Measurements from ENCODE around the gene ST6GALNAC6. TPM values are rescaled to one million over a fixed set of nuclear protein-coding genes. Genes with fewer than 3 reads are reported as not detected.
A peak's percentile ranks its signal among the peaks of the same experiment; 100 is the strongest.

ST6GALNAC6 gene
- total and polyA plus RNA-seq, 4 donors: 28.3 to 59.8 (median 48.6) TPM

- Histone ChIP-seq H3K27ac (ENCODE audit: low read depth in 1 of 2, low read length in 1 of 2) (peak overlapping the region in 1 of 2 donors; percentile 37), H3K9me3 (ENCODE audit: control insufficient read depth in 4 of 4, insufficient read depth in 3 of 4, low read length in 3 of 4) (no peaks in the 10 kb centered on the region), H3K27me3 (ENCODE audit: control insufficient read depth in 3 of 3, insufficient read depth in 3 of 3, low read length in 2 of 3) (no peaks in the 10 kb centered on the region), H3K4me3 (no peak overlapping the region), H3K4me1 (ENCODE audit: control insufficient read depth in 5 of 5, insufficient read depth in 5 of 5, low read length in 5 of 5) (peaks cover 0 to 24% (median 14%) of the 10 kb centered on the region in 5 donors), H3K9ac (ENCODE audit: insufficient read depth in 1 of 2, low read length in 2 of 2) (no peak overlapping the region), H3K36me3 (ENCODE audit: control insufficient read depth in 4 of 4, insufficient read depth in 4 of 4, low read length in 4 of 4) (peaks cover 2 to 36% (median 4%) of the 10 kb centered on the region in 4 donors)
- no peak for TF ChIP-seq CTCF (IDR thresholded peaks at IDR 0.05; ENCODE audit: control extremely low read depth, extremely low read depth)
- DNase-seq (peak in 1 of 3 donors; percentile 37), ATAC-seq (ENCODE audit: insufficient read depth, low FRiP score) (no peak)
- WGBS, 2 donors: 61 to 76% methylated on average over 6 of the region's 6 CpGs
Observed at GRCh38 chr9:127910613-127911205, 11.3 kb upstream of the ST6GALNAC6 start.

- H3K9ac ChIP-seq (ENCODE audit: insufficient read depth in 1 of 2, low read length in 2 of 2): no peak overlapping the region
- H3K9me3 ChIP-seq (ENCODE audit: control insufficient read depth in 4 of 4, insufficient read depth in 3 of 4, low read length in 3 of 4): no peaks in the 10 kb centered on the region
- TF ChIP-seq CTCF (IDR thresholded peaks at IDR 0.05; ENCODE audit: control extremely low read depth, extremely low read depth): no peak
- H3K4me3 ChIP-seq: no peak overlapping the region
- no peak overlapping the region for H3K27ac ChIP-seq (ENCODE audit: low read depth in 1 of 2, low read length in 1 of 2)
- ATAC-seq (ENCODE audit: insufficient read depth, low FRiP score): no peak
- H3K27me3 ChIP-seq (ENCODE audit: control insufficient read depth in 3 of 3, insufficient read depth in 3 of 3, low read length in 2 of 3): no peaks in the 10 kb centered on the region
- peaks cover 2 to 36% (median 4%) of the 10 kb centered on the region in 4 donors for H3K36me3 ChIP-seq (ENCODE audit: control insufficient read depth in 4 of 4, insufficient read depth in 4 of 4, low read length in 4 of 4)
- H3K4me1 ChIP-seq (ENCODE audit: control insufficient read depth in 5 of 5, insufficient read depth in 5 of 5, low read length in 5 of 5): peaks cover 0 to 27% (median 22%) of the 10 kb centered on the region in 5 donors
- no peak for DNase-seq
- 86 to 93% methylated on average over 17 of the region's 17 CpGs for WGBS, 2 donors
Observed at GRCh38 chr9:127909839-127910273, 10.5 kb upstream of the ST6GALNAC6 start.

GRCh38 chr9:127908660-127908926 is 9.2 kb upstream of the ST6GALNAC6 start:
- H3K4me1 ChIP-seq (ENCODE audit: control insufficient read depth in 5 of 5, insufficient read depth in 5 of 5, low read length in 5 of 5): peaks cover 0 to 38% (median 35%) of the 10 kb centered on the region in 5 donors
- no peak overlapping the region for H3K27ac ChIP-seq (ENCODE audit: low read depth in 1 of 2, low read length in 1 of 2)

More at GRCh38 chr9:127908660-127908926, 9.2 kb upstream of the ST6GALNAC6 start:
- DNase-seq (no peak), ATAC-seq (ENCODE audit: insufficient read depth, low FRiP score) (no peak)
- no peak for TF ChIP-seq CTCF (IDR thresholded peaks at IDR 0.05; ENCODE audit: control extremely low read depth, extremely low read depth)
- peaks cover 2 to 32% (median 4%) of the 10 kb centered on the region in 4 donors for H3K36me3 ChIP-seq (ENCODE audit: control insufficient read depth in 4 of 4, insufficient read depth in 4 of 4, low read length in 4 of 4)
- H3K9ac ChIP-seq (ENCODE audit: insufficient read depth in 1 of 2, low read length in 2 of 2): no peak overlapping the region
- H3K27me3 ChIP-seq (ENCODE audit: control insufficient read depth in 3 of 3, insufficient read depth in 3 of 3, low read length in 2 of 3): no peaks in the 10 kb centered on the region
- no peak overlapping the region for H3K4me3 ChIP-seq
- H3K9me3 ChIP-seq (ENCODE audit: control insufficient read depth in 4 of 4, insufficient read depth in 3 of 4, low read length in 3 of 4): no peaks in the 10 kb centered on the region
- WGBS, 2 donors: 95 to 98% methylated on average over 10 of the region's 10 CpGs
